Measurements from ENCODE around the gene FAM47B. TPM values are rescaled to one million over a fixed set of nuclear protein-coding genes. Genes with fewer than 3 reads are reported as not detected.

The FAM47B gene
- polyA plus RNA-seq, 2 of the 4 experiments (the other 2 are of a cell fraction), result not detected

GRCh38 chrX:34927866-34928265, 14.7 kb upstream of the FAM47B start:
- no peak overlapping the region for H3K4me2 ChIP-seq
- TF ChIP-seq ELK1 (IDR thresholded peaks at IDR 0.05; ENCODE audit: low read depth, low read length) (no peak), CBX8 (IDR thresholded peaks at IDR 0.05) (no peak), EHF (CRISPR knock-in tag; IDR thresholded peaks at IDR 0.05) (no peak), CHD2 (IDR thresholded peaks at IDR 0.05; ENCODE audit: low read length, partially characterized antibody) (no peak), ZC3H11A (IDR thresholded peaks at IDR 0.05) (no peak), FOSB (CRISPR knock-in tag; IDR thresholded peaks at IDR 0.05) (no peak), RNF2 (IDR thresholded peaks at IDR 0.05; ENCODE audit: borderline replicate concordance, low read depth) (no peak), ZNF302 (CRISPR knock-in tag; IDR thresholded peaks at IDR 0.05) (no peak), HDAC2 (IDR thresholded peaks at IDR 0.05) (no peak), MAZ (IDR thresholded peaks at IDR 0.05; ENCODE audit: borderline replicate concordance, low read depth, low read length) (no peak), MAX (IDR thresholded peaks at IDR 0.05) (no peak), ATOH8 (CRISPR knock-in tag; IDR thresholded peaks at IDR 0.05; ENCODE audit: low read depth) (no peak), HES2 (IDR thresholded peaks at IDR 0.05) (no peak), SMC3 (IDR thresholded peaks at IDR 0.05) (no peak), HEYL (CRISPR knock-in tag; IDR thresholded peaks at IDR 0.05) (no peak), NPAS2 (CRISPR knock-in tag; IDR thresholded peaks at IDR 0.05; ENCODE audit: borderline replicate concordance) (no peak), CTCF (IDR thresholded peaks at IDR 0.05) (no peak), ZSCAN20 (CRISPR knock-in tag; IDR thresholded peaks at IDR 0.05) (no peak), FOSL2 (IDR thresholded peaks at IDR 0.05) (no peak), FOSL2 (CRISPR knock-in tag; IDR thresholded peaks at IDR 0.05) (no peak)
- ChIA-PET CTCF (interaction anchor here (2.8 kb wide), 1 partner anchor 9 kb away, joined by 14 read pairs; no protein-coding TSS in a partner anchor), POLR2A (no interaction called here)
- H3K9me3 ChIP-seq, result no peaks in the 10 kb centered on the region
- no peak overlapping the region for H3K4me3 ChIP-seq
- ATAC-seq (no peak), FAIRE-seq (no peak), DNase-seq (ENCODE audit: low read depth in 1 of 2, low spot score in 1 of 2) (no peak)
- 31% methylated on average over 2 of the region's 2 CpGs for WGBS (ENCODE audit: missing lambda C conversion rate)
- H3K27ac ChIP-seq, result no peak overlapping the region
- no peaks in the 10 kb centered on the region for H3K4me1 ChIP-seq

GRCh38 chrX:34943235-34943634, 639 bp downstream of the FAM47B start:
- FAIRE-seq, result no peak
- DNase-seq (ENCODE audit: low read depth in 1 of 2, low spot score in 1 of 2), result no peak
- CTCF ChIA-PET, result no interaction called here

More at GRCh38 chrX:34943235-34943634, 639 bp downstream of the FAM47B start:
- WGBS (ENCODE audit: missing lambda C conversion rate), result 82% methylated on average over 18 of the region's 24 CpGs
- H3K4me3 ChIP-seq, result no peak overlapping the region
- H3K27ac ChIP-seq, result no peak overlapping the region
- H3K4me2 ChIP-seq, result no peak overlapping the region
- TF ChIP-seq ZC3H11A (IDR thresholded peaks at IDR 0.05) (no peak), ELK1 (IDR thresholded peaks at IDR 0.05; ENCODE audit: low read depth, low read length) (no peak), CHD2 (IDR thresholded peaks at IDR 0.05; ENCODE audit: low read length, partially characterized antibody) (no peak), POLR2A (IDR thresholded peaks at IDR 0.05; ENCODE audit: low read length) (no peak), NFE2L2 (conservative IDR thresholded peaks at IDR 0.05; ENCODE audit: low read length) (no peak), ZNF302 (CRISPR knock-in tag; IDR thresholded peaks at IDR 0.05) (no peak), RCOR1 (IDR thresholded peaks at IDR 0.05; ENCODE audit: low read depth, low read length) (no peak), BCL3 (IDR thresholded peaks at IDR 0.05) (no peak), PHF8 (IDR thresholded peaks at IDR 0.05; ENCODE audit: borderline replicate concordance, low read depth) (no peak), HDAC2 (IDR thresholded peaks at IDR 0.05) (no peak), NR3C1 (IDR thresholded peaks at IDR 0.05) (no peak), MYC (IDR thresholded peaks at IDR 0.05; ENCODE audit: borderline replicate concordance, low read length) (no peak), USF2 (IDR thresholded peaks at IDR 0.05) (no peak), TFCP2L1 (CRISPR knock-in tag; IDR thresholded peaks at IDR 0.05) (no peak), E2F6 (IDR thresholded peaks at IDR 0.05; ENCODE audit: borderline replicate concordance, low read depth) (no peak), HOXA7 (CRISPR knock-in tag; IDR thresholded peaks at IDR 0.05) (no peak), KDM5A (IDR thresholded peaks at IDR 0.05) (no peak)
- H3K4me1 ChIP-seq, result no peaks in the 10 kb centered on the region
- POLR2A ChIA-PET, result no interaction called here
- no peaks in the 10 kb centered on the region for H3K9me3 ChIP-seq
- no peak for ATAC-seq
